Epithelial cell of proximal tubule (primary cell): ENCODE results near the gene AFMID. TPM values are rescaled to one million over a fixed set of nuclear protein-coding genes. Genes with fewer than 3 reads are reported as not detected.

Experiments
- DNase-seq: peaks from one replicate; pipeline ENCODE4 v3.0.0-alpha.2; 2011; ENCODE audit warnings: low read depth
- H3K4me3 ChIP-seq: 2 replicates; pipeline ENCODE4 v1.5.1; 2011; ENCODE audit warnings: low read depth, mild to moderate bottlenecking, low read length
- CTCF ChIP-seq: conservative IDR thresholded peaks from 2 replicates; pipeline ENCODE4 v1.5.1; 2012; ENCODE audit warnings: low read depth, mild to moderate bottlenecking, low read length
- total RNA-seq: library from RNA; depleted of rRNA; stranded (reverse); fragments of >200 nt; gene quantifications from 2 replicates; pipeline ENCODE4 v1.2.3, GENCODE V29; 2015

AFMID gene
- total RNA-seq, 1 donor from 2014 or later = 47.2 TPM

GRCh38 chr17:78253946-78254672 lies 66.9 kb downstream of the AFMID start:
- H3K4me3 ChIP-seq = peak overlapping the region; percentile 86
- no peak for TF ChIP-seq CTCF
- DNase-seq = no peak

GRCh38 chr17:78255029-78255656 lies 68.0 kb downstream of the AFMID start:
- TF ChIP-seq CTCF = no peak
- H3K4me3 ChIP-seq = no peak overlapping the region
- no peak for DNase-seq

DNA sequence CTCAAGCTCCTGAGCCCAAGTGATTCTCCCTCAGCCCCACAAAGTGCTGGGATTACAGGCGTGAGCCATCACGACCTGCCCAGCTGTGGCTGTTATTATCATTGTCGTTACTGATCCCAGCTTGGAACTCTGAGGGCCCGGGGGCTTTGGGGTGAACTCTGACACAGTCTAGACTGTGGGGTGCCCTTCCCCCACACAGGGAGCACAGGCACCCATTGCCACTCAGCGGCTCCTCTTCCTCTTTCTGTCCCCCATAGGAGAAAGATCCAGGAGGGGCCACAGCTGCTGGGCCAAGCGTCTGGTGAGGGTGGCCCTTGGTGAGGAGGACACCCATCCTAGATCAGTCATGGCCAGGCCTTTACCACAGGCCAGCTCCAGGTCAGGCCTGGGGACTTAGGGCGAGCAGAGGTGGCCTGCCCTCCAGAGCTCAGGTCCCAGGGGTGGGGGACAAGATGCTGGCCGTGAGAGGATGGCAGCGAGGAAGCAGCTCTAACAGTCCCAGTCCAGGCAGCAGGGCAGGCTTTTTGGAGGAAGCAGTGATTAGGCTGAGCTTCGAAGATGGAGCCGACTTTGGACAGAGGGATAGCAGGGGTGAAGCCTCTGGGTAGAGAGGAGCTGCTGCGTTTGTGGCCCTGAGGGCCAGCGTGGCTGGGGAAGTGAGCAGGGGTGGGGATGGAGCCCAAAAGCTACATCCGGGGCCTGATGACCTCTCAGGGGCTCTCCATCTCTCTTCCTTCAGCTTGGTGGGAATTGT lies 69.0 kb downstream of the AFMID start:
- TF ChIP-seq CTCF = no peak
- DNase-seq = no peak

GRCh38 chr17:78256707-78257591 lies 69.8 kb downstream of the AFMID start:
- TF ChIP-seq CTCF = no peak
- DNase-seq = no peak
- no peak overlapping the region for H3K4me3 ChIP-seq

More for the DNA sequence above, 69.0 kb downstream of the AFMID start:
- no peak overlapping the region for H3K4me3 ChIP-seq

Other genes starting within 250 kb of the AFMID start
- 2.8 and 5.3 TPM in 2 replicates for gene TNRC6C, start 228.7 kb upstream of the AFMID start, total RNA-seq
- gene TMC6, start 58.6 kb upstream of the AFMID start, total RNA-seq = 38.4 and 52.1 TPM in 2 replicates
- gene TMC8, start 56.6 kb upstream of the AFMID start, total RNA-seq = 1.2 TPM in 2 replicates
- gene C17orf99, start 41.0 kb upstream of the AFMID start, total RNA-seq = not detected in 2 replicates
- 66.7 and 137 TPM in 2 replicates for gene SYNGR2, start 18.8 kb upstream of the AFMID start, total RNA-seq
- 245 and 276 TPM in 2 replicates for gene TK1, start 310 bp upstream of the AFMID start, total RNA-seq
- gene BIRC5, start 26.9 kb downstream of the AFMID start, total RNA-seq = 68.0 and 129 TPM in 2 replicates
- gene TMEM235, start 44.3 kb downstream of the AFMID start, total RNA-seq = not detected in 2 replicates
- 42.8 and 69.2 TPM in 2 replicates for gene SOCS3, start 172.7 kb downstream of the AFMID start, total RNA-seq
- gene PGS1, start 191.3 kb downstream of the AFMID start, total RNA-seq = 28.7 and 40.6 TPM in 2 replicates